HG02943 (cell line): ENCODE results near the gene ZNF112.

Experiments
- ATAC-seq: cut with Tn5 transposase; IDR thresholded peaks from one replicate; pipeline ENCODE4 v1.9.1; 2021; ENCODE audit warnings: mild to moderate bottlenecking, low read depth, moderate library complexity; ENCODE audit not compliant: unreplicated experiment

Gene ZNF112

DNA sequence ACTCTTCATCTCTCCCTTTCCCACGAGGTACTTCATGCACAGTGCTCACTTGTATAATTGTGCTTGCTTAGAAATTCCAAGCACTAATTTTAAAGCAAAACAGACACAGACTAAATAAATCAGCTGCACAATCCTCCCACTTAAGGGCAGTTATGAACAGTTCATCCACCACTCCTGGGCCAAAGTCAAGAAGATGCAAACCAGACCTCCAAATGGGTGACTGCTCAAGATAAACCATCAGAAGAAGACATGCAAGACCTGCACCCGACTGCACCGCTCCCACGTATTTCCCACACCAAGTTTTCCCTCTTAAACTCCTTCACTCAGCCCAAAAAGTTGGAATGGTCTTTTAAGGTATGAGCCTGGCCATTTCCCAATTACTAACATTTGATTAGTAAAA lies 71.5 kb downstream of the ZNF112 start:
- ATAC-seq: no peak

DNA sequence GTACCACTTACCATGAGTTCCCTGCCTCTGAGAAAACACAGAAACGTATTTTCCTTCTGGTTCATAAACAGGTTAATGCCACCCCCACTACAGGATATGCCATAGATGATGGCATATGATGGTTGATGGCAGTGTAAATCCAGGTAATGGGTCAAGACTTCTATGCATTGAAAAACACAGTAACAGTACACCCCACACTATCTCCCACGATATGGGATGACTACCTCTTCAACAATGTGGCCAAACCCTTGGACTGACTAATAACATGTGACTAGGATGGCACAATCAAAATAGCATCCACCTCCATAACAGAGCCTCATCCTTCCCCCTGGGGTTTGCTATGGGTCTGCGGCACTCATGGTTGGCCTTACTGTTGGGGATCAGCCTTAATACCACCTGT lies 73.6 kb downstream of the ZNF112 start:
- no peak for ATAC-seq

DNA sequence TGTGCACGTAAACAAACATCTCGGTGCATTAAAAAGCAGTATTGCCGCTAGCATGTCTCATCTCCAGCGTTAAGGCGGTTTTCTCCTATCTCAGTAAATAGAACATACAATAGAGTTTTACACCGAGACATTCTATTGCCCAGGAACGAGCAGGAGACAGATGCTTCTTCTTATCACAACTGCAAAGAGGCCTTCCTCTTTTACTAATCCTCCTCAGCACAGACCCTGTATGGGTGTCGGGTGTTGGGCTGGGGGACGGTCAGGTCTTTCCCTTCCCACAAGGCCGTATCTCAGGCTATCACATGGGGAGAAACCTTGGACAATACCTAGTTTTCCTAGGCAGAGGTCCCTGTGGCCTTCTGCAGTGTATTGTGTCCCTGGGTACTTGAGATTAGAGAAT lies 75.6 kb downstream of the ZNF112 start:
- no peak for ATAC-seq

DNA sequence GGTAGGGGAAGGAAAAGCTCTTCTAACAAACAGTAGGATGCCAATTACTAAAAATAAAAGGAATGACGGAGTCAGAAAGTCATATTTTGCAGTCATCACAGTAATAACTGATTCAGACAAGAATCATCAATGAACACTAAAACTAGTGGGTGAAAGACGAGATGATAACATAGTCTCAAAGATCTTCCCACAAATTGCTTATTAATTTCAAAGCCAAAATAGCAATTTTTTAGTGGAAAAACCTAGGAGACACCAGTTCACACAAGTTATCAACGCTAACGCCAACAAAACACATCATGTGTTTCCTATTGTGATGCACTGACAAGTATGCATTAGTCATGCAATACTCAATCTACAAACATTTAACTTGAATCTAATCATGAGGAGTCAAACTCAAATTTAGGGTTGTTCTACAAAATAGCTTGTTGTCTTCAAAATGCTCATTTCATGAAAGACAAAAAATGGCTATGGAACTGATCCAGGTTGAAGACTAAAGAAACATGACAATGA lies 78.2 kb downstream of the ZNF112 start:
- no peak for ATAC-seq

DNA sequence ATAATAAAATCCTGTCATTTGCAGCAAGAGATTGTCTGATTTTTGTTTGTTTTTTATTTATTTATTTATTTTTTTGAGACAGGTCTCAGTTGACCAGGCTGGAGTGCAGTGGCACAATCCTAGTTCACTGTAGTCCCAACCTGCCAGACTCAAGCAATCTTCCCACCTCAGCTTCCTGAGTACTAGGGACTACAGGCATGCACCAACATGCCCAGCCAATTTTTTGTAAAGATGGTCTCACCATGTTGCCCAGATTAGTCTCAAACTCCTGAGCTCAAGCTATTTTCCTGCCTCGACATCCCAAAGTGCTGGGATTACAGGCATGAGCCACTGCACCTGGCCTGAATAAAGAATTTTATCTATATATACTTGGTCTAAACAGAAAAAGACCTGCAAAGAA lies 79.1 kb downstream of the ZNF112 start:
- ATAC-seq: no peak
